ENCODE measurements around the gene OLFM2. TPM values are rescaled to one million over a fixed set of nuclear protein-coding genes. Genes with fewer than 3 reads are reported as not detected.

OLFM2 gene
- total RNA-seq, 1 experiment from 2014 or later = 9.7 TPM

- Histone ChIP-seq H3K4me1 (ENCODE audit: control insufficient read depth, insufficient read depth, low read length) (no peaks in the 10 kb centered on the region), H3K27me3 (ENCODE audit: control insufficient read depth, insufficient read depth, low read length) (no peaks in the 10 kb centered on the region), H3K36me3 (ENCODE audit: control insufficient read depth, insufficient read depth, low read length) (no peaks in the 10 kb centered on the region), H3K4me3 (ENCODE audit: low read depth in 2 of 2, low read length in 2 of 2) (no peak overlapping the region), H3K9me3 (ENCODE audit: control insufficient read depth, insufficient read depth, low read depth, low read length) (no peaks in the 10 kb centered on the region), H3K27ac (ENCODE audit: low read length) (no peak overlapping the region)
- ATAC-seq = no peak
- POLR2A ChIA-PET = no interaction called here
- in situ Hi-C loops (cut with HindIII; ENCODE audit: low pct_unique_long_range_greater_than_20kb, low sequenced_read_pairs) = no loop called here
- DNase-seq (ENCODE audit: low read depth, low spot score) = no peak
- BruUV-seq (replicated peaks) = no TSS peak
- TF ChIP-seq REST (IDR thresholded peaks at IDR 0.05; ENCODE audit: insufficient read depth in 1 of 2, low read depth in 2 of 2, low read length in 1 of 2) = no peak
- no peak for TF ChIP-seq TCF7L2 (IDR thresholded peaks at IDR 0.05; ENCODE audit: low read depth, low read length)
- intact Hi-C loops (cut with micrococcal nuclease; ENCODE audit: unreplicated experiment) = no loop called here
- CTCF ChIA-PET = no interaction called here
Observed at GRCh38 chr19:9941671-9942070, 5.4 kb upstream of the OLFM2 start.

- H3K4me1 ChIP-seq (ENCODE audit: control insufficient read depth, insufficient read depth, low read length) = no peaks in the 10 kb centered on the region
- in situ Hi-C loops (cut with HindIII; ENCODE audit: low pct_unique_long_range_greater_than_20kb, low sequenced_read_pairs) (no loop called here), intact Hi-C loops (cut with micrococcal nuclease; ENCODE audit: unreplicated experiment) (no loop called here)
- BruUV-seq (replicated peaks) = no TSS peak
- POLR2A ChIA-PET = no interaction called here
- H3K4me3 ChIP-seq (ENCODE audit: low read depth in 2 of 2, low read length in 2 of 2) = no peak overlapping the region
- no peaks in the 10 kb centered on the region; the same call in 1 of the 2 replicates for H3K36me3 ChIP-seq (ENCODE audit: control insufficient read depth, insufficient read depth, low read length)
- H3K27ac ChIP-seq (ENCODE audit: low read length) = no peak overlapping the region
- CTCF ChIA-PET = no interaction called here
- H3K9me3 ChIP-seq (ENCODE audit: control insufficient read depth, insufficient read depth, low read depth, low read length) = no peaks in the 10 kb centered on the region
- H3K27me3 ChIP-seq (ENCODE audit: control insufficient read depth, insufficient read depth, low read length) = no peaks in the 10 kb centered on the region
- no peak for TF ChIP-seq CTCF (IDR thresholded peaks at IDR 0.05)
- TF ChIP-seq TCF7L2 (IDR thresholded peaks at IDR 0.05; ENCODE audit: low read depth, low read length) = no peak
- TF ChIP-seq SIN3A (IDR thresholded peaks at IDR 0.05; ENCODE audit: borderline replicate concordance, insufficient read depth, low read depth, low read length) = no peak
- TF ChIP-seq POLR2AphosphoS5 (IDR thresholded peaks at IDR 0.05; ENCODE audit: low read depth, low read length) = no peak
- TF ChIP-seq REST (IDR thresholded peaks at IDR 0.05; ENCODE audit: insufficient read depth in 1 of 2, low read depth in 2 of 2, low read length in 1 of 2) = no peak
- DNase-seq (ENCODE audit: low read depth, low spot score) = no peak
- no peak for ATAC-seq
Observed at GRCh38 chr19:9941231-9941630, 4.9 kb upstream of the OLFM2 start.
